NCI-H1930 (cell line): Measurements from ENCODE around the gene RPL37.
"Not testable (repeated sequence)": the region's sequence is repeated elsewhere in the genome, so short reads cannot be mapped to it uniquely, and the experiment has no call there.

Source experiments
- DNase-seq, 2 experiments: peaks; one replicate each; lab custom pipeline; 2025; lab: John Stamatoyannopoulos, UW

The RPL37 gene

DNA sequence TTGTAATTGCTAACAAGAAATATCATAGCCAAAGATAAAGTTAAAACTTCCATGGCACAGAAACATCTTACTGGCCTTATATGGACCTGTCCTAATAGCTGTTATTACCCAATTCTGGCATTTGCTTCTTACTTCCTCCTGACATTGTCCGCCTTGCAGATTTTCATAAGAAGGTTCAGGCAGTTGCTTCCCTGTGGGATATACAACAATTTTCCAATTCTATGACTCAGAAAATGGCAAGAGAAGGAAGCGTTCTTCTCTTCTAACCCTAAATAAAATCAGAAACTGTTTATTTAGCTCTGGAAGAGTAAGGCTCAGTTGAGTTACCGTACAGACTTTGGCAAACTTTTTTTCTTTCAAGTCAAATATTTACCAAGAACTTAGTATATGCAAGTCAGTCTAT is 38.5 kb downstream of the RPL37 start:
- DNase-seq: no peak

- DNase-seq: not testable (repeated sequence)
Observed at GRCh38 chr5:40794877-40795276, 40.1 kb downstream of the RPL37 start.

- not testable (repeated sequence) for DNase-seq
Observed at GRCh38 chr5:40794340-40794739, 40.7 kb downstream of the RPL37 start.

GRCh38 chr5:40792691-40793090 is 42.3 kb downstream of the RPL37 start:
- DNase-seq: not testable (repeated sequence)

GRCh38 chr5:40791715-40792139 is 43.3 kb downstream of the RPL37 start:
- no peak for DNase-seq

GRCh38 chr5:40790947-40791593 is 44.0 kb downstream of the RPL37 start:
- DNase-seq: no peak

DNA sequence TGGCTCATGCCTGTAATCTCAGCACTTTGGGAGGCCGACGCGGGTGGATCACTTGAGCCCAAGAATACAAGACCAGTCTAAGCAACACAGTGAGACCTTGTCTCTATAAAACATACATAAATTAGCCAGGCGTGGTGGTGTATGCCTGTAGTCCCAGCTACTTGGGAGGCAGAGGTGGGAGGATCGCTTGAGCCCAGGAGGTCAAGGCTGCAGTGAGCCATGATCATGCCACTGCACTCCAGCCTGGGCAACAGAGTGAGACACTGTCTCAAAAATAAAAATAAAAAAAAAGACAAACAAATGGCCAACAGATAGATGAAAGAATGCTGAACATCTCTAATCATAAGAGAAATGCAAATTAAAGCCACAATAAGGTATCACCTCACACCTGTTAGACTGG is 46.1 kb downstream of the RPL37 start:
- DNase-seq: not testable (repeated sequence)

DNA sequence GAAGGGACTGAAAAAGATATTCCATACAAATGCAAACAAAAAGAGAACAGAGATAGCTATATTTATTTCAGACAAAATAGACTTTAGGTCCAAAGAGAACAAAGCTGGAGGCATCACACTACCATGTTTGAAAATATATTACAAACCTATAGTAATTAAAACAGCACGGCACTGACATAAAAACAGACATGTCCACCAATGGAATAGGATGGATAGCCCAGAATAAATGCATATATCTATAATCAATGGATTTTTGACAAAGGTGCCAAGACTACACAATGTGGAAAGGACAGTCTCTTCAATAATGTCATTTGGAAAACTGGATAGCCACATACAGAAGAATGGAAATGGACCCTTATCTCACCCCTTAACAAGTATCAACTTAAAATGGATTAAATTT is 47.0 kb downstream of the RPL37 start:
- DNase-seq: no peak

DNA sequence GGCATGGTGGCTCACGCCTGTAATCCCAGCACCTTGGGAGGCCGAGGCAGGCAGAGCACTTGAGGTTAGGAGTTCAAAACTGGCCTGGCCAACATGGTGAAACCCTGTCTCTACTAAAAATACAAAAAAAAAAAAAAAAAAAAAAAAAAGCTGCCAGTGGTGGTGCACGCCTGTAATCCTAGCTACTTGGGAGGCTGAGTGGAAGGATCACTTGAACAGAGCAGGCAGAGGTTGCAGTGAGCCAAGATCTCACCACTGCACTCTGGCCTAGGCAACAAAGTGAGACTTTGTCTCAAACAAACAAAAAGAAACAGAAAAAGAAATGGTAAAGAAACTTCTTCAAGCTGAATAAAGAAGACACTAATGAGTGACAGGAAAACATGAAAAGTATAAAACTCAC is 48.4 kb downstream of the RPL37 start:
- DNase-seq: not testable (repeated sequence)

DNA sequence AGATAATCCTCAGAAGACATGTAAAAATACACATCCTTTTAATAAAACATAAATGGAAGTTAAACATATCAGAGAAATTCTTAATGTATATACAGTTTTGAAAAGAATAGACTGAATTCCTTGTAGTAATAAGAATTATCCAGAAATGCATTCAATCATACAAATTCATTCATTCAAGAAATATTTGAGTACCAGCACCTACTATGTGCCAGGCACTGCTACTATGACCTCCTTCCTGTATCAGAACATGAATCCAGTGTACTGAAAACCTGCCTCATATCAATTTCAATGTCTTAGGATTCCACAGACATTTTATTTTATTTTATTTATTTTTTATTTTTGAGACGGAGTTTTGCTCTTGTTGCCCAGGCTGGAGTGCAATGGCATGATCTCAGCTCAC is 50.1 kb downstream of the RPL37 start:
- no peak for DNase-seq

- no peak for DNase-seq
Observed at GRCh38 chr5:40784027-40784653, 50.9 kb downstream of the RPL37 start.

DNA sequence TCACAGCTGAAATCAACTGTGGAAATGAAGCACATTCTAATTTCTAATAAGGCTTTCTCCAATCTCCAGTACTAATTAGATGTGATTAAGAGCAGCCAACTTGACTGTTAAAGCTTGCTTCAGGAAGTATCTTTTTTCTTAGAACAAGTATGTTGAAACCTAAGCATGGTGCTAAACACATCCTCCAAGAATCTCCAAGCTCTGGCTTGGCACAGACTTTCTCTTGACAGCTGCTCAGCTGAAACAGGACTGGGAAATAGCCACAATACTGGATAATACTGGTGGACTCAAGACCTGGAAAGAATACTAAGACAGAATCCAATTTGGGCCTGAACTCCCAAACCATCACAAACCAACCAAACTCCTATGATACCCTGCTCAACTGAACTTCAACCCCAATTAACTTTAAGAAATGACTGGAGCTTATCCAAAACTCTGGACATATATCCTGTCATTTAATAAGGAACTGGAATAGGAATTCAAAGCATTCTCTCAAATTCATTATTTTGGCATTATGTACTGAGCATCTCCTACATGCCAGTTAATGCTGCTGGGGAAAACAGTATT is 53.1 kb downstream of the RPL37 start:
- DNase-seq: no peak

GRCh38 chr5:40780858-40781257 is 54.2 kb downstream of the RPL37 start:
- no peak for DNase-seq

GRCh38 chr5:40780199-40780598 is 54.8 kb downstream of the RPL37 start:
- DNase-seq: no peak

DNA sequence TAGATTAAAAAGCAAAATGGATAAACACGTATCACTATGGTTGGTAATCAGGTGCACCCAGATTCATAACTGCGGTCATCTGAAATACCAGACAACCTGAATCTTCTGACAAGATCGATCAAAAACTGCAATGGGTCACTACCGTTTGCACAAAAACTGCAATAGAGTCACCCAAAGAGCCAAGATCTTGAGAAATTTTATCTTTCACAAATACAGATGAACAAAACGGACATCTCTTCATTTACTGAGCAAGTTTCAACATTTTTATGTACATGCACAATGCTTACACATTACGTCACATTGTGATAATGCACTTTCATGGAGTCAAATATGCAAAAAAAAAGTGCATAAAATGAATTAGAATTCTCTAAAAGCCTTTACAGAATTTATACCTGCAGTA is 55.5 kb downstream of the RPL37 start:
- no peak for DNase-seq

DNA sequence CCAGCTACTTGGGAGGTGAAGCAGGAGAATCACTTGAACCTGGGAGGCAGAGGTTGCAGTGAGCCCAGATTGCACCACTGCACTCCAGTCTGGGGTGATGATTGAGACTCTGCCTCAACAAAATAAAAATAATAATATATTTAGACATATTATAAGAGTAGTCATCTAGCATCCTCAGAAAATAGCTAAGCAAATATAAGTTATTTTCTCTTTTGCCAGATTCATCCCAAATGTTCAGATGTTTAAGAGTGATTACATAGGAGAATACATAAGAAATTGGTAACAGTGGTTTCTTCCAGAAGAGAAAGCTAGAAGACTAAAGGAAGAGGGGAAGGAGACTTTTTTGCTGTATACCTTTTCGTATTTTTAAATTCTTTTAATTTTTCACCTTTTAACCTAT is 56.9 kb downstream of the RPL37 start:
- no peak for DNase-seq

- no peak for DNase-seq
Observed at GRCh38 chr5:40776658-40776977, 58.4 kb downstream of the RPL37 start.

GRCh38 chr5:40775846-40776657 is 59.0 kb downstream of the RPL37 start:
- no peak for DNase-seq
